HFF-Myc (cell line): ENCODE data around the gene PIGZ.

ENCODE experiments used
- DNase-seq: peaks from one replicate; pipeline ENCODE4 v3.0.0-alpha.2; 2011; ENCODE audit warnings: low read depth; ENCODE audit errors: extremely low read depth
- H3K4me3 ChIP-seq: replicated peaks from 2 replicates; pipeline ENCODE4 v1.5.1; 2011; ENCODE audit warnings: low read depth, mild to moderate bottlenecking, control low read depth, low read length
- CTCF ChIP-seq: IDR thresholded peaks from 2 replicates; pipeline ENCODE4 v1.5.1; 2012; ENCODE audit warnings: mild to moderate bottlenecking, low read depth, low read length, control low read depth; ENCODE audit errors: missing control alignments

Gene PIGZ

GRCh38 chr3:197000211-197000610 lies 31.6 kb upstream of the PIGZ start:
- DNase-seq = no peak
- TF ChIP-seq CTCF = no peak
- H3K4me3 ChIP-seq = no peak overlapping the region

- TF ChIP-seq CTCF = no peak
- H3K4me3 ChIP-seq = no peak overlapping the region
- DNase-seq = no peak
These were observed 30.5 kb upstream of the PIGZ start for GRCh38 chr3:196998966-196999760.

- no peak for TF ChIP-seq CTCF
- no peak overlapping the region for H3K4me3 ChIP-seq
- DNase-seq = no peak
These were observed 28.7 kb upstream of the PIGZ start for GRCh38 chr3:196997311-196997710.

GRCh38 chr3:196996454-196997265 lies 28.0 kb upstream of the PIGZ start:
- H3K4me3 ChIP-seq = no peak overlapping the region
- DNase-seq = no peak
- no peak for TF ChIP-seq CTCF

GRCh38 chr3:196995646-196996355 lies 27.2 kb upstream of the PIGZ start:
- TF ChIP-seq CTCF = no peak
- DNase-seq = no peak
- H3K4me3 ChIP-seq = no peak overlapping the region

GRCh38 chr3:196995027-196995426 lies 26.4 kb upstream of the PIGZ start:
- H3K4me3 ChIP-seq = no peak overlapping the region
- no peak for DNase-seq
- no peak for TF ChIP-seq CTCF
